SK-N-SH (cell line): Measurements from ENCODE around the gene MLLT6. TPM values are rescaled to one million over a fixed set of nuclear protein-coding genes. Genes with fewer than 3 reads are reported as not detected.

Experiments
- CTCF ChIA-PET: fragments of 300-600, 350-600 bp; formaldehyde crosslinking; extraction: SDS; loops from one replicate; lab custom pipeline; 2021; lab: Yijun Ruan, JAX
- POLR2A ChIA-PET: fragments of 350-600 bp; sonication (Branson Sonifier 250); formaldehyde crosslinking; extraction: SDS; loops from one replicate; lab custom pipeline; 2020; ENCODE audit warnings: antibody characterized with exemption, inconsistent platforms; lab: Yijun Ruan, JAX
- DNase-seq: peaks from one replicate; pipeline ENCODE4 v3.0.0; 2012
- H2AFZ ChIP-seq: fragments of 200-600 bp; sonication (generic); 2 replicates; pipeline ENCODE4 v1.8.1; 2016; ENCODE audit warnings: antibody characterized with exemption, mild to moderate bottlenecking, low read depth
- H3F3A ChIP-seq: fragments of 200-600 bp; sonication (generic); replicated peaks from 2 replicates; pipeline ENCODE3; 2016; ENCODE audit warnings: antibody characterized with exemption, mild to moderate bottlenecking; ENCODE audit not compliant: insufficient read depth
- H3K27ac ChIP-seq, 2 experiments: fragments of 200-500 bp in 1 of 2; fragments of 200-600 bp in 1 of 2; sonication (Bioruptor generic) in 1 of 2; sonication (generic), shearing (Covaris generic) in 1 of 2; 2 replicates each; pipeline versions ENCODE4 v1.5.1 to v1.6.1; 2014 to 2016; ENCODE audit warnings: low read depth in 2 of 2, inconsistent platforms in 1 of 2, low read length in 1 of 2, mild to moderate bottlenecking in 1 of 2, mixed read lengths in 1 of 2
- H3K27me3 ChIP-seq: fragments of 200-600 bp; sonication (generic), shearing (Covaris generic); 2 replicates; pipeline ENCODE4 v1.6.1; 2016; ENCODE audit warnings: mixed run types; ENCODE audit not compliant: insufficient read depth
- H3K36me3 ChIP-seq, 2 experiments: fragments of 200-500 bp in 1 of 2; fragments of 200-600 bp in 1 of 2; sonication (Bioruptor generic) in 1 of 2; sonication (generic) in 1 of 2; replicated peaks in 1 of 2; 2 replicates each; pipeline versions ENCODE3 to v1.5.1; 2014 to 2016; ENCODE audit warnings: low read length in 1 of 2, mild to moderate bottlenecking in 1 of 2; ENCODE audit not compliant: insufficient read depth in 2 of 2, control insufficient read depth in 1 of 2
- H3K4me1 ChIP-seq, 2 experiments: fragments of 200-500 bp in 1 of 2; fragments of 200-600 bp in 1 of 2; sonication (Bioruptor generic) in 1 of 2; sonication (generic), shearing (Covaris generic) in 1 of 2; 2 replicates each; pipeline versions ENCODE4 v1.5.1 to v1.6.1; 2014 to 2016; ENCODE audit warnings: low read depth in 1 of 2, low read length in 1 of 2, mixed run types in 1 of 2; ENCODE audit not compliant: insufficient read depth in 2 of 2, control insufficient read depth in 1 of 2
- H3K4me2 ChIP-seq: fragments of 200-600 bp; sonication (generic), shearing (Covaris generic); 2 replicates; pipeline ENCODE4 v1.6.1; 2017; ENCODE audit warnings: mixed run types
- H3K4me3 ChIP-seq, 2 experiments: fragments of 200-500 bp in 1 of 2; fragments of 200-600 bp in 1 of 2; sonication (Bioruptor generic) in 1 of 2; sonication (generic), shearing (Covaris generic) in 1 of 2; 2 replicates each; pipeline versions ENCODE4 v1.5.1 to v1.8.1; 2014 to 2016; ENCODE audit warnings: low read depth in 2 of 2, inconsistent platforms in 1 of 2, low read length in 1 of 2, mild to moderate bottlenecking in 1 of 2, mixed read lengths in 1 of 2, moderate library complexity in 1 of 2
- H3K79me2 ChIP-seq: fragments of 200-600 bp; sonication (generic); 2 replicates; pipeline ENCODE4 v1.8.1; 2017; ENCODE audit warnings: mild to moderate bottlenecking; ENCODE audit not compliant: insufficient read depth
- H3K9ac ChIP-seq: fragments of 200-600 bp; sonication (generic); 2 replicates; pipeline ENCODE4 v1.6.1; 2017; ENCODE audit warnings: mixed run types
- H3K9me2 ChIP-seq: fragments of 200-600 bp; sonication (generic); 2 replicates; pipeline ENCODE4 v1.6.1; 2017; ENCODE audit warnings: mixed run types
- H3K9me3 ChIP-seq: fragments of 200-600 bp; sonication (generic); 2 replicates; pipeline ENCODE4 v1.6.1; 2017; ENCODE audit warnings: mixed run types, mild to moderate bottlenecking, moderate library complexity
- H4K20me1 ChIP-seq: fragments of 200-600 bp; sonication (generic); 2 replicates; pipeline ENCODE4 v1.6.1; 2017; ENCODE audit warnings: mild to moderate bottlenecking, mixed run types; ENCODE audit not compliant: insufficient read depth
- CHD2 ChIP-seq: fragments of 150-350 bp; IDR thresholded peaks from 2 replicates; pipeline ENCODE4 v1.6.1; 2018; ENCODE audit warnings: low read length; ENCODE audit not compliant: partially characterized antibody
- CTCF ChIP-seq: fragments of 200-600 bp; sonication (generic); IDR thresholded peaks from 2 replicates; pipeline ENCODE4 v1.6.1; 2017; ENCODE audit warnings: antibody characterized with exemption, mild to moderate bottlenecking, moderate library complexity
- ELF1 ChIP-seq: IDR thresholded peaks from 2 replicates; pipeline ENCODE4 v1.4.0; 2012
- FOXJ3 ChIP-seq: sonication (generic); formaldehyde crosslinking; IDR thresholded peaks from 2 replicates; pipeline ENCODE4 v1.5.1; 2020; ENCODE audit warnings: mild to moderate bottlenecking, missing genetic modification reagents
- GABPA ChIP-seq: IDR thresholded peaks from 2 replicates; pipeline ENCODE4 v1.4.0; 2012; ENCODE audit warnings: low read depth, mild to moderate bottlenecking
- IRF3 ChIP-seq: fragments of 150-350 bp; IDR thresholded peaks from 2 replicates; pipeline ENCODE4 v1.6.1; 2016; ENCODE audit warnings: mild to moderate bottlenecking, low read depth, low read length
- MAX ChIP-seq: IDR thresholded peaks from 2 replicates; pipeline ENCODE4 v1.4.0; 2012; ENCODE audit warnings: low read depth
- NFIC ChIP-seq: IDR thresholded peaks from 2 replicates; pipeline ENCODE4 v1.4.0; 2012; ENCODE audit warnings: borderline replicate concordance
- NRF1 ChIP-seq: IDR thresholded peaks from 2 replicates; pipeline ENCODE4 v1.6.1; 2012; ENCODE audit warnings: low read depth, mild to moderate bottlenecking, low read length
- PBX3 ChIP-seq: IDR thresholded peaks from 2 replicates; pipeline ENCODE4; 2012
- POLR2AphosphoS5 ChIP-seq: IDR thresholded peaks from 2 replicates; pipeline ENCODE4 v1.6.1; 2012; ENCODE audit warnings: low read depth, low read length
- RXRA ChIP-seq: IDR thresholded peaks from 2 replicates; pipeline ENCODE4 v1.4.0; 2012; ENCODE audit warnings: low read depth, mild to moderate bottlenecking, borderline replicate concordance
- SMC3 ChIP-seq: IDR thresholded peaks from 2 replicates; pipeline ENCODE4 v1.6.1; 2012; ENCODE audit warnings: low read depth, low read length, improper control_type of control experiment
- TCF12 ChIP-seq: IDR thresholded peaks from 2 replicates; pipeline ENCODE4 v1.4.0; 2012
- USF1 ChIP-seq: IDR thresholded peaks from 2 replicates; pipeline ENCODE4 v1.4.0; 2012; ENCODE audit warnings: low read depth, borderline replicate concordance
- YY1 ChIP-seq: IDR thresholded peaks from 2 replicates; pipeline ENCODE4 v1.4.0; 2012; ENCODE audit warnings: low read depth, mild to moderate bottlenecking
- WGBS: methylation state at CpG from one replicate; pipeline ENCODE4 v1.1.6; 2017; ENCODE audit warnings: low lambda C conversion rate; 5-methylcytosine and 5-hydroxymethylcytosine counted together
- polyA plus RNA-seq, 3 experiments: library from polyadenylated mRNA; depleted of rRNA; stranded (reverse); fragments of >200 nt; gene quantifications; 2 replicates each; pipeline ENCODE4 v1.2.3, GENCODE V29; 2012

Gene MLLT6
- polyA plus RNA-seq, 1 of the 3 experiments (the other 2 are of a cell fraction), result 41.5 TPM

GRCh38 chr17:38747463-38748148, 42.5 kb downstream of the MLLT6 start:
- POLR2A ChIA-PET, result no interaction called here
- CTCF ChIA-PET, result interaction anchor here (0.7 to 7.4 kb wide), 2 partner anchors 14 to 43 kb away, joined by 3 to 88 read pairs; partner anchors contain the start of gene CISD3

GRCh38 chr17:38748149-38748891, 43.2 kb downstream of the MLLT6 start, which contains the start of gene PCGF2:
PCGF2 (minus strand) TSS chr17:38748336; CDS start chr17:38740402, 7,934 bp downstream.
- Histone ChIP-seq H3K27me3 (no peaks in the 10 kb centered on the region), H3K4me1 (peaks cover 5 to 44% of the 10 kb centered on the region in 2 experiments; a peak in 1 of 4 replicates), H3K4me3 (peak within 1 kb of the TSS; percentile 91 to 93), H3K9me2 (no peaks in the 10 kb centered on the region), H3F3A (peaks cover 6% of the 10 kb centered on the region), H4K20me1 (peaks cover 38% of the 10 kb centered on the region), H2AFZ (peak within 1 kb of the TSS; percentile 80), H3K9ac (peak within 1 kb of the TSS; percentile 90), H3K4me2 (peak within 1 kb of the TSS; percentile 100), H3K36me3 (no peaks in the 10 kb centered on the region), H3K79me2 (peaks cover 67% of the 10 kb centered on the region), H3K27ac (peak within 1 kb of the TSS; percentile 71 to 98), H3K9me3 (no peaks in the 10 kb centered on the region)
- ChIA-PET CTCF (interaction anchor here (0.7 to 7.4 kb wide), 3 partner anchors 13 to 44 kb away, joined by 3 to 88 read pairs (median 11); partner anchors contain the start of gene CISD3), POLR2A (interaction anchor here (1.9 kb wide), 1 partner anchor 23 kb away, joined by 6 read pairs; no protein-coding TSS in a partner anchor)
- 2% methylated on average over 20 of the region's 47 CpGs for WGBS
- DNase-seq, result peak; percentile 90
- TF ChIP-seq PBX3, result 0 out of 2 replicates have a peak, but pooled peaks have one; percentile 11
- peak; percentile 13 for TF ChIP-seq CHD2
- no peak for TF ChIP-seq IRF3
- TF ChIP-seq NRF1, result no peak
- peak; percentile 92 for TF ChIP-seq USF1
- TF ChIP-seq MAX, result peak; percentile 48
- TF ChIP-seq NFIC, result 0 out of 2 replicates have a peak, but pooled peaks have one; percentile 11
- no peak for TF ChIP-seq ELF1
- TF ChIP-seq TCF12, result no peak
- no peak for TF ChIP-seq RXRA
- TF ChIP-seq YY1, result no peak; the same call in 1 of the 2 replicates
- TF ChIP-seq GABPA, result no peak

More at GRCh38 chr17:38747463-38748148, 42.5 kb downstream of the MLLT6 start:
- H2AFZ ChIP-seq, result peak overlapping the region; percentile 72; the same call in 1 of the 2 replicates
- H3K4me1 ChIP-seq, result peaks cover 9 to 47% of the 10 kb centered on the region in 2 experiments; a peak in 1 of 4 replicates
- H3K9me2 ChIP-seq, result no peaks in the 10 kb centered on the region
- H3K4me2 ChIP-seq, result peak overlapping the region; percentile 99
- no peaks in the 10 kb centered on the region for H3K27me3 ChIP-seq
- peak overlapping the region; percentile 90 for H3K9ac ChIP-seq
- peaks cover 67% of the 10 kb centered on the region for H3K79me2 ChIP-seq
- no peaks in the 10 kb centered on the region for H3K9me3 ChIP-seq
- H3K36me3 ChIP-seq, result no peaks in the 10 kb centered on the region
- peaks cover 6% of the 10 kb centered on the region for H3F3A ChIP-seq
- peak overlapping the region; percentile 71 to 95 for H3K27ac ChIP-seq
- 3% methylated on average over 28 of the region's 64 CpGs for WGBS
- DNase-seq, result peak; percentile 80
- TF ChIP-seq POLR2AphosphoS5 (no peak), ELF1 (no peak), FOXJ3 (CRISPR knock-in tag) (no peak), YY1 (peak; percentile 79), MAX (no peak), CTCF (peak; percentile 37), SMC3 (0 out of 2 replicates have a peak, but pooled peaks have one; percentile 4), NRF1 (no peak)
- peaks cover 45% of the 10 kb centered on the region for H4K20me1 ChIP-seq
- peak overlapping the region; percentile 86 to 93 for H3K4me3 ChIP-seq
